GM18861 (cell line): ENCODE measurements around the gene PFN2.
"Not testable (repeated sequence)": the region's sequence is repeated elsewhere in the genome, so short reads cannot be mapped to it uniquely, and the experiment has no call there.

Experiments
- ATAC-seq: cut with Tn5 transposase; IDR thresholded peaks from one replicate; pipeline ENCODE4 v1.9.1; 2021; ENCODE audit not compliant: unreplicated experiment

The PFN2 gene

GRCh38 chr3:149969110-149969939, 1.4 kb downstream of the PFN2 start:
- no peak for ATAC-seq

- ATAC-seq = no peak
Observed at GRCh38 chr3:149968216-149968615, 2.5 kb downstream of the PFN2 start.

DNA sequence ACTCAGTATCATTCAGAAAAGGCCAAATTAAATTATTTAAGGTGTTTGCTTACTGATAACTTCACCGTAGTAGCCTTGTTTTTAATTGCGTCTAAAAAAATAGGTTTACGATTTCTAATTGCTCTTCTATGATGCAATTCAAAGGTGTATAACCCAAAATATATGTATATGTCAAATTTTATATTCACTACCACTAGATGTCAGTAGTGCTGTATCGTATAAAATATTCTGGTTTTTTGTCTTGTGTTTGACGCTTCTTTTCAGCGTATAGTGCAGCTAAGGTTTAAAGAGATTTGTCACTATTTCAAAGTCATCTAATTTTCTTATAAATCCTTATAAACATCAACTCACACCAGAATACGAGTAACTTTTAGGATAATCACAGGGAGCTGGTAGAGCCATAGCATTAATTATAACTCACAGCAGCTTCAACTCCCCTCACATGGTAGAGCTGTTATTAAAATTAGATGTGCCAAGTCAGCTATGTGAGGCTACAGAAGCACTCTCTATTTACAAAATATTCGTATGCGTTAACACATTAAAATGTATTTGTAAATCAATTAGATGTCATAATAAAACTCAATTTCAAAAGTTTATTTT, 3.5 kb downstream of the PFN2 start:
- no peak for ATAC-seq

DNA sequence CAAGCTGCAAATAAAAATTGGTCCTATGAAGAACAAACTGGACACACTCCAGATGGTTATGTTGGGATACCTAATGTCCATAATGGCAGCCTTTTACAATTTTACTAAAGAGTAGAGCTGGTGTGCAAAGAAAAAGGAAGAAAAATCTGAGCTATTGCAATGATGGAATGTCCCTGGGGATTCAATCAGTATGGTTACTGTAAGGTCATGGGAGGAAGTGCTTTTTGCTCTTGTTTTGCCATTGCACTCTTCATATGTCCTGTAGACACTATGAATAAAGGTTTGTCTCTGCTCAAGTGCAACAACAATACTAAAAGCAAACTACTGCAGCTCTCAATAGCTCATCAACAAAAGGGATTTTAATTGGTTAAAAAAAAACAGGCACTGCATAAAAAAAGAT, 5.4 kb downstream of the PFN2 start:
- ATAC-seq = no peak

DNA sequence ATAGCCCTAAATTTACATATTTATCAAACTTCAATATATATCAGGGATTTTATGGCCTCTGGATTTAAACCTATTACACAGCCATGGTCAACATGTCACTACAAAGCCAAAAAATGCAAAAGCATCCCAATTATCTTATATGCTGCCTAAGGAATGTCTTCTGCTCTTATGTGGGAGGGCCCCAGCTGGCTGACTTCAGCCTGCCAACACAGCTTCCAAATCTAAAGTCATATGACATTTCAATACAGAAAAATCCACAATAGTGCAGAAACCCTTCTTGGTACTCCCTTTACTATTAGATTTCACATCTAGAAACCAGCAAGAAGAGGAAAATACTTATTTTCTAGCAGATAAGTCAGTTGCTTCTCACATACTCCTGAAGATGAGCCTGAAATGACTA, 6.4 kb downstream of the PFN2 start:
- ATAC-seq = no peak

GRCh38 chr3:149963485-149963884, 7.2 kb downstream of the PFN2 start:
- no peak for ATAC-seq

DNA sequence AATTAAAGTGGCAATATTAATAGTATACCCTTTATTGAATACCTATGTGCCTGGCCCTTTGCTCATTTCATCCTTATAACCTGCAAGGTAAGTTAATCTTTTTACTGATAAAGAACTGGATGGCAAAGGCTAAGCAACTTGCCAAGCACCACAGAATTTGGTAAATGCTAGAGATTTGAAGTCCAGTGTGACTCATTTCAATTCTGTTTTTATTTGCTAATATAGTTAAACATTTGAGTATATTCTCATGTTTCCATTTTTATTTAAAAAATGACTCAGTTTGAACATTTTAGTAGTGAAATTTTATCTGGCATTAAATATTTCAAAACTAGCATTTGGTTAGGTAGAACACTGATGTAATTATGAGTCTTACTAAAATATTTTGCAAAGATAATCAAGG, 11.3 kb downstream of the PFN2 start:
- ATAC-seq = no peak

GRCh38 chr3:149958171-149958796, 12.4 kb downstream of the PFN2 start:
- no peak for ATAC-seq

GRCh38 chr3:149957361-149958125, 13.2 kb downstream of the PFN2 start:
- ATAC-seq = no peak

GRCh38 chr3:149955449-149955848, 15.2 kb downstream of the PFN2 start:
- ATAC-seq = no peak

GRCh38 chr3:149954812-149955211, 15.9 kb downstream of the PFN2 start:
- no peak for ATAC-seq

DNA sequence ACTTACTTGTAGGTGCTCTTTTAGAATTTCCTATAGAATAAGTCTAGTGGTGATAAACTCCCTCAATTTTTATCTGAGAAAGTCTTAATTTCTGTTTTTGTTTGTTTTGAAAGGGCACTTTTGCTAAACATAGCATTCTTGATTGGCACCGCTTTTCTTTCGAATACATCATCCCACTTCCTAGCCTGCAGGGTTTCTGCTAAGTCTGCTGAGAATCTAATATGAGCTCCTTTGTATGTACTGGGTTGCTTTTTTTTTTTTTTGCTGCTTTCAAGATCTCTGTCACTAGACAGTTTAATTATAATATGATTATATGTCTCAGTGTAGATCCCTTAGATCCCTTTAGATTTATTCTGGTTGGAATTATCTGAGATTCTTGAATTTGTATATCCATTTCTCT, 21.5 kb downstream of the PFN2 start:
- no peak for ATAC-seq

GRCh38 chr3:149947231-149947630, 23.5 kb downstream of the PFN2 start:
- ATAC-seq = no peak

- ATAC-seq = not testable (repeated sequence)
Observed at GRCh38 chr3:149943966-149944365, 26.7 kb downstream of the PFN2 start.

- ATAC-seq = no peak
Observed at GRCh38 chr3:149942409-149942808, 28.3 kb downstream of the PFN2 start.

- no peak for ATAC-seq
Observed at GRCh38 chr3:149941946-149942345, 28.7 kb downstream of the PFN2 start.

DNA sequence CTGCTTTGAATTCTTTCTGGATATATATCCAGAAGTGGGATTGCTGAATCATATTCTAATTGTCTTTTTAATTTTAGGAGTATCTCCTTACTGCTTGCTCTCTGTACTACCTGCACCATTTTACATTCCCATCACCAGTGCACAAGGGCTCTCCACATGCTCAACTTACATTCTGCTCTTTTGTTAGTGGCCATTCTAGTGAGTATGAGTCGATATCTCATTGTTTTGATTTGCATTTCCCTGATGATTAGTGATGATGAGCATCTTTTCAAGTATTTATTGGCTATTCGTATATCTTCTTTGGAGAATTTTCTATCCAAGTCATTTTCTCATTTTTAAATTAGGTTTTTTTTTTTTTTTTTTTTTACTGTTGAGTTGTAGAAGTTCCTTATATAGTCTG, 29.5 kb downstream of the PFN2 start:
- no peak for ATAC-seq

- ATAC-seq = not testable (repeated sequence)
Observed at GRCh38 chr3:149938392-149939055, 32.2 kb downstream of the PFN2 start.

DNA sequence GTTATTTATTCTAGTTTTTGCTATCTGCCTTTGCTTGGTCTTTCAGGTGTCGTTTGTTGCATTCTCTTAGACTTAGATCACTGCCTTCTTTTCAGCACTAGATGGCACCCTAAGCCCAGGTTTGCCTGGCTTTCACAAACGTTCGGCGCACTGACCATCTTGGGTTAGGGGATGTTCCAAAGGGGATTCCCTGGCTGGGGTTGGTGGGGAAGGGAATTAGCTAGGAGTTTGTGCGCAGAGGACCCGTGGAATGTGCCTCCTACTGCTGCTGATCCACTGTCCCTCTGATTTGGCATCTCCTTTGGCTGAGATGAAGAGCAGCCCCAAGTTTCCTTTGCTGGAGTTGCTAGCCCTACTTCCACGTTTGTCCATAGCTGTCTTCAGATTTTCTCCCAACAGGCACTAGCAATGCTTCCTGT, 33.9 kb downstream of the PFN2 start:
- ATAC-seq = peak; percentile 79

GRCh38 chr3:149934524-149934923, 36.2 kb downstream of the PFN2 start:
- no peak for ATAC-seq

- ATAC-seq = no peak
Observed at GRCh38 chr3:149933858-149934257, 36.8 kb downstream of the PFN2 start.
